AG04450 (cell line): Measurements from ENCODE around the gene RGS19. TPM values are rescaled to one million over a fixed set of nuclear protein-coding genes. Genes with fewer than 3 reads are reported as not detected.

Experiments
- CTCF ChIA-PET: fragments of 300-600, 350-600 bp; formaldehyde crosslinking; extraction: SDS; loops from one replicate; lab custom pipeline; 2022; ENCODE audit warnings: antibody characterized with exemption, inconsistent platforms; lab: Charles Lee
- POLR2A ChIA-PET: fragments of 350-600 bp; formaldehyde crosslinking; extraction: SDS; loops from one replicate; lab custom pipeline; 2021; ENCODE audit warnings: antibody characterized with exemption, inconsistent platforms; lab: Yijun Ruan, JAX
- DNase-seq: peaks from one replicate; pipeline ENCODE4 v3.0.0-alpha.2; 2011; ENCODE audit warnings: low read depth, low spot score
- H3K27ac ChIP-seq: one replicate; pipeline ENCODE4 v1.5.1; 2012; ENCODE audit warnings: low read depth, low read length, control low read depth
- H3K27me3 ChIP-seq: one replicate; pipeline ENCODE4 v1.6.0; 2012; ENCODE audit warnings: low read length; ENCODE audit not compliant: control insufficient read depth, insufficient read depth
- H3K4me3 ChIP-seq: 2 replicates; pipeline ENCODE4 v1.5.1; 2011; ENCODE audit warnings: mild to moderate bottlenecking, low read depth, low read length, control low read depth
- H3K9me3 ChIP-seq: 2 replicates; pipeline ENCODE4 v1.5.1; 2012; ENCODE audit warnings: low read length; ENCODE audit not compliant: control insufficient read depth, insufficient read depth
- CTCF ChIP-seq: IDR thresholded peaks from 2 replicates; pipeline ENCODE4 v1.5.1; 2011; ENCODE audit warnings: low read depth, low read length, control low read depth, inconsistent platforms
- polyA plus RNA-seq: library from polyadenylated mRNA; depleted of rRNA; stranded (reverse); fragments of >200 nt; gene quantifications from 2 replicates; pipeline ENCODE4 v1.2.3, GENCODE V29; 2011

The RGS19 gene
- polyA plus RNA-seq, 1 experiment, result 7.5 TPM

- TF ChIP-seq CTCF, result no peak
- Histone ChIP-seq H3K27ac (no peak overlapping the region), H3K9me3 (no peaks in the 10 kb centered on the region; the same call in 1 of the 2 replicates), H3K27me3 (no peaks in the 10 kb centered on the region), H3K4me3 (no peak overlapping the region)
- DNase-seq, result no peak
- ChIA-PET CTCF (interaction anchor here (1.1 to 1.3 kb wide), 2 partner anchors 11 to 13 kb away, joined by 3 to 4 read pairs; no protein-coding TSS in a partner anchor), POLR2A (no interaction called here)
These were observed 51.2 kb downstream of the RGS19 start for GRCh38 chr20:64027981-64028685.

GRCh38 chr20:64025826-64026412 is 53.4 kb downstream of the RGS19 start:
- Histone ChIP-seq H3K9me3 (no peaks in the 10 kb centered on the region; the same call in 1 of the 2 replicates), H3K27me3 (no peaks in the 10 kb centered on the region), H3K27ac (no peak overlapping the region), H3K4me3 (no peak overlapping the region)
- TF ChIP-seq CTCF, result no peak
- POLR2A ChIA-PET, result no interaction called here
- no peak for DNase-seq
- CTCF ChIA-PET, result no interaction called here

- TF ChIP-seq CTCF, result no peak
- H3K9me3 ChIP-seq, result no peaks in the 10 kb centered on the region; the same call in 1 of the 2 replicates
- H3K27me3 ChIP-seq, result no peaks in the 10 kb centered on the region
- H3K27ac ChIP-seq, result no peak overlapping the region
- CTCF ChIA-PET, result no interaction called here
- DNase-seq, result no peak
- POLR2A ChIA-PET, result no interaction called here
- H3K4me3 ChIP-seq, result no peak overlapping the region
These were observed 54.1 kb downstream of the RGS19 start for GRCh38 chr20:64025101-64025825.

GRCh38 chr20:64024141-64024990 is 55.0 kb downstream of the RGS19 start:
- ChIA-PET POLR2A (no interaction called here), CTCF (no interaction called here)
- H3K27ac ChIP-seq, result no peak overlapping the region
- no peak for TF ChIP-seq CTCF
- no peak for DNase-seq
- H3K9me3 ChIP-seq, result no peaks in the 10 kb centered on the region; the same call in 1 of the 2 replicates
- H3K4me3 ChIP-seq, result no peak overlapping the region
- no peaks in the 10 kb centered on the region for H3K27me3 ChIP-seq
